22Rv1 (cell line): ENCODE results near the gene ZNF132.

Source experiments
- ZFX ChIP-seq: fragments of 450-650 bp; IDR thresholded peaks from 2 replicates; pipeline ENCODE4 v1.6.1; 2017; ENCODE audit warnings: antibody characterized with exemption, borderline replicate concordance
- TF ChIP-seq, protein P1 (sequence below): fragments of 450-650 bp; IDR thresholded peaks from 2 replicates; pipeline ENCODE4 v1.5.1; 2017; ENCODE audit warnings: mild to moderate bottlenecking

DNA sequence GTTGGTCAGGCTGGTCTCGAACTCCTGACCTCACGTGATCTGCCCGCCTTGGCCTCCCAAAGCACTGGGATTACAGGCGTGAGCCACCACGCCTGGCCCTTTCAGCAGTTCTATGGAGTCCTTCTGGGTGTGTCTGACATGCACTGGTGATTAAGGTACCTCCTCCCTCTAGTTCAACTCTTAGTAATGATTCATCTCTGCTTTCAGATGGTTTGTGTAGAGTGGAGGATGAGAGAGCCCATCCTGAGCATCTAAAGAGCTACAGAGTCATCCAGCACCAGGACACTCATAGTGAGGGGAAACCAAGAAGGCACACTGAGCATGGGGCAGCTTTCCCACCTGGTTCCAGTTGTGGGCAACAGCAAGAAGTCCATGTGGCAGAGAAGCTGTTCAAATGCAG lies 23.3 kb downstream of the ZNF132 start:
- TF ChIP-seq, protein P1, sequence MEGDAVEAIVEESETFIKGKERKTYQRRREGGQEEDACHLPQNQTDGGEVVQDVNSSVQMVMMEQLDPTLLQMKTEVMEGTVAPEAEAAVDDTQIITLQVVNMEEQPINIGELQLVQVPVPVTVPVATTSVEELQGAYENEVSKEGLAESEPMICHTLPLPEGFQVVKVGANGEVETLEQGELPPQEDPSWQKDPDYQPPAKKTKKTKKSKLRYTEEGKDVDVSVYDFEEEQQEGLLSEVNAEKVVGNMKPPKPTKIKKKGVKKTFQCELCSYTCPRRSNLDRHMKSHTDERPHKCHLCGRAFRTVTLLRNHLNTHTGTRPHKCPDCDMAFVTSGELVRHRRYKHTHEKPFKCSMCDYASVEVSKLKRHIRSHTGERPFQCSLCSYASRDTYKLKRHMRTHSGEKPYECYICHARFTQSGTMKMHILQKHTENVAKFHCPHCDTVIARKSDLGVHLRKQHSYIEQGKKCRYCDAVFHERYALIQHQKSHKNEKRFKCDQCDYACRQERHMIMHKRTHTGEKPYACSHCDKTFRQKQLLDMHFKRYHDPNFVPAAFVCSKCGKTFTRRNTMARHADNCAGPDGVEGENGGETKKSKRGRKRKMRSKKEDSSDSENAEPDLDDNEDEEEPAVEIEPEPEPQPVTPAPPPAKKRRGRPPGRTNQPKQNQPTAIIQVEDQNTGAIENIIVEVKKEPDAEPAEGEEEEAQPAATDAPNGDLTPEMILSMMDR, result no peak
- no peak for TF ChIP-seq ZFX
